Natural killer cell (primary cell): ENCODE results near the gene MUSK. TPM values are rescaled to one million over a fixed set of nuclear protein-coding genes. Genes with fewer than 3 reads are reported as not detected.

Experiments
- ATAC-seq, 3 donors: fragments of 150-1000 bp in 2 of 3; fragments of 200-7000 bp in 1 of 3; cut with Tn5 transposase; 1 replicate in 1 of 3; 2 replicates in 2 of 3; pipeline ENCODE4 v1.10.0; 2021; ENCODE audit warnings: mild to moderate bottlenecking in 2 of 3, moderate library complexity in 2 of 3
- DNase-seq, 2 donors: peaks; one replicate each; pipeline versions ENCODE4 v3.0.0 to v3.0.0-alpha.2; 2013 to 2021; ENCODE audit warnings: mixed read lengths in 1 of 2
- H3K27ac ChIP-seq: one replicate; pipeline ENCODE4 v1.5.1; 2013; ENCODE audit warnings: mild to moderate bottlenecking, low read length
- H3K27me3 ChIP-seq: one replicate; pipeline ENCODE4 v1.6.1; 2013; ENCODE audit warnings: low read length; ENCODE audit not compliant: control insufficient read depth, insufficient read depth
- H3K36me3 ChIP-seq: one replicate; pipeline ENCODE4 v1.6.1; 2013; ENCODE audit warnings: low read length; ENCODE audit not compliant: control insufficient read depth, insufficient read depth
- H3K4me1 ChIP-seq: one replicate; pipeline ENCODE4 v1.6.1; 2013; ENCODE audit warnings: low read length; ENCODE audit not compliant: control insufficient read depth, insufficient read depth
- H3K4me3 ChIP-seq: one replicate; pipeline ENCODE4 v1.5.1; 2013; ENCODE audit warnings: low read length
- H3K9me3 ChIP-seq: one replicate; pipeline ENCODE4 v1.6.1; 2013; ENCODE audit warnings: low read length; ENCODE audit not compliant: control insufficient read depth, insufficient read depth
- H3K27ac Mint-ChIP-seq, 2 donors: one replicate each; pipeline ENCODE4 v1.8.0; 2022; ENCODE audit warnings: mild to moderate bottlenecking in 2 of 2, mixed read lengths in 2 of 2, moderate library complexity in 1 of 2
- H3K27me3 Mint-ChIP-seq, 2 donors: one replicate each; pipeline ENCODE4 v1.8.0; 2022; ENCODE audit warnings: low read depth in 2 of 2, mixed read lengths in 2 of 2
- H3K36me3 Mint-ChIP-seq: one replicate; pipeline ENCODE4 v1.8.0; 2022; ENCODE audit warnings: mixed read lengths
- H3K4me1 Mint-ChIP-seq, 2 donors: one replicate each; pipeline ENCODE4 v1.8.0; 2022; ENCODE audit warnings: mixed read lengths in 2 of 2
- H3K4me3 Mint-ChIP-seq: one replicate; pipeline ENCODE4 v1.8.0; 2022; ENCODE audit warnings: mild to moderate bottlenecking, moderate library complexity, mixed read lengths
- H3K9me3 Mint-ChIP-seq, 2 donors: one replicate each; pipeline ENCODE4 v1.8.0; 2022; ENCODE audit warnings: mixed read lengths in 2 of 2
- WGBS: methylation state at CpG from one replicate; pipeline ENCODE4 v1.1.7; 2013; ENCODE audit warnings: missing lambda C conversion rate; ENCODE audit not compliant: insufficient coverage; 5-methylcytosine and 5-hydroxymethylcytosine counted together
- intact Hi-C: fragments of 100-400 bp; cut with micrococcal nuclease; formaldehyde crosslinking; loops from one replicate; pipeline ENCODE4 v1.14.2; 2022
- total RNA-seq, 4 donors: library from RNA; stranded (reverse); fragments of 120-200 nt in 1 of 4; gene quantifications; one replicate each; pipeline versions ENCODE4 v1.2.3 to v1.2.4, GENCODE V29; 2013 to 2022
- TF ChIP-seq, protein P1 (sequence below): fragments of 200-600 bp; IDR thresholded peaks from one replicate; pipeline ENCODE4 v1.8.0; 2022; ENCODE audit warnings: antibody characterized with exemption

MUSK gene
- total RNA-seq, 3 donors from 2014 or later (not counting 1 experiment from before 2014, with no cell fraction given): not detected

- DNase-seq (no peak), ATAC-seq (no peak)
- H3K4me3 ChIP-seq: no peak overlapping the region
- no peak overlapping the region for H3K27ac Mint-ChIP-seq
- no peak overlapping the region for H3K27ac ChIP-seq
- WGBS: 100% methylated on average over 1 of the region's 1 CpG
- TF ChIP-seq, protein P1, sequence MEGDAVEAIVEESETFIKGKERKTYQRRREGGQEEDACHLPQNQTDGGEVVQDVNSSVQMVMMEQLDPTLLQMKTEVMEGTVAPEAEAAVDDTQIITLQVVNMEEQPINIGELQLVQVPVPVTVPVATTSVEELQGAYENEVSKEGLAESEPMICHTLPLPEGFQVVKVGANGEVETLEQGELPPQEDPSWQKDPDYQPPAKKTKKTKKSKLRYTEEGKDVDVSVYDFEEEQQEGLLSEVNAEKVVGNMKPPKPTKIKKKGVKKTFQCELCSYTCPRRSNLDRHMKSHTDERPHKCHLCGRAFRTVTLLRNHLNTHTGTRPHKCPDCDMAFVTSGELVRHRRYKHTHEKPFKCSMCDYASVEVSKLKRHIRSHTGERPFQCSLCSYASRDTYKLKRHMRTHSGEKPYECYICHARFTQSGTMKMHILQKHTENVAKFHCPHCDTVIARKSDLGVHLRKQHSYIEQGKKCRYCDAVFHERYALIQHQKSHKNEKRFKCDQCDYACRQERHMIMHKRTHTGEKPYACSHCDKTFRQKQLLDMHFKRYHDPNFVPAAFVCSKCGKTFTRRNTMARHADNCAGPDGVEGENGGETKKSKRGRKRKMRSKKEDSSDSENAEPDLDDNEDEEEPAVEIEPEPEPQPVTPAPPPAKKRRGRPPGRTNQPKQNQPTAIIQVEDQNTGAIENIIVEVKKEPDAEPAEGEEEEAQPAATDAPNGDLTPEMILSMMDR: no peak
- peaks cover 7% of the 10 kb centered on the region for H3K36me3 Mint-ChIP-seq
- no peaks in the 10 kb centered on the region for H3K27me3 ChIP-seq
- no peaks in the 10 kb centered on the region for H3K36me3 ChIP-seq
- intact Hi-C loops: no loop called here
- no peaks in the 10 kb centered on the region for H3K27me3 Mint-ChIP-seq
- no peaks in the 10 kb centered on the region for H3K4me1 ChIP-seq
- no peaks in the 10 kb centered on the region for H3K9me3 ChIP-seq
- H3K4me1 Mint-ChIP-seq: peaks cover 0 to 6% of the 10 kb centered on the region in 2 donors
- peaks cover 3 to 9% of the 10 kb centered on the region in 2 donors for H3K9me3 Mint-ChIP-seq
- H3K4me3 Mint-ChIP-seq: no peak overlapping the region
These were observed 141.8 kb downstream of the MUSK start for GRCh38 chr9:110810262-110810976.

DNA sequence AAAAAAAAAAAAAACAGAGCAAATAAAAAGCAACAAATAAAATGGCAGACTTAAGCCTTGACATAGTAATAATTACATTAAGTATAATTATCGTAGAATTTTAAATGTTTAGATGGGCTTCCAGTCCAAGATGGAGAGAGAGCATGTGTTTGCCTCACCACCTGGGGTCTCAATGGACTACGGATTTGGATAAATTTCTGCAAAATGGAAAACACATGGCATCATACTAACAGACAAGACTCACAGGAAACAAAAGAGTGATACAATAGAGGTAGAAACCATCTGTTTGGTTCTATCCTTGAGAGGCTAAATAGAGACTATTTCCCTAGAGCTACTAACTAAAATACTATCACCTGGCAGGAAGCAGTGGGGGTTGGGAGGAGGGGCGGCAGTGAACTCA is 144.3 kb downstream of the MUSK start:
- 100% methylated on average over 2 of the region's 3 CpGs for WGBS
- H3K27me3 ChIP-seq: no peaks in the 10 kb centered on the region
- H3K9me3 ChIP-seq: no peaks in the 10 kb centered on the region
- H3K4me1 ChIP-seq: no peaks in the 10 kb centered on the region
- peaks cover 0 to 6% of the 10 kb centered on the region in 2 donors for H3K4me1 Mint-ChIP-seq
- H3K27me3 Mint-ChIP-seq: no peaks in the 10 kb centered on the region
- no peak overlapping the region for H3K27ac Mint-ChIP-seq
- H3K36me3 ChIP-seq: no peaks in the 10 kb centered on the region
- peaks cover 0 to 3% of the 10 kb centered on the region in 2 donors for H3K9me3 Mint-ChIP-seq
- no peak overlapping the region for H3K27ac ChIP-seq
- peaks cover 3% of the 10 kb centered on the region for H3K36me3 Mint-ChIP-seq
- TF ChIP-seq, protein P1: no peak
- no peak overlapping the region for H3K4me3 Mint-ChIP-seq
- no peak overlapping the region for H3K4me3 ChIP-seq
- DNase-seq (no peak), ATAC-seq (no peak)
- intact Hi-C loops: no loop called here

- WGBS: 100% methylated on average over 2 of the region's 2 CpGs
- H3K9me3 ChIP-seq: no peaks in the 10 kb centered on the region
- TF ChIP-seq, protein P1: no peak
- no peaks in the 10 kb centered on the region for H3K4me1 ChIP-seq
- no peak overlapping the region for H3K4me3 Mint-ChIP-seq
- ATAC-seq (no peak), DNase-seq (no peak)
- H3K27me3 Mint-ChIP-seq: no peaks in the 10 kb centered on the region
- no peak overlapping the region for H3K4me3 ChIP-seq
- H3K36me3 ChIP-seq: no peaks in the 10 kb centered on the region
- peaks cover 0 to 2% of the 10 kb centered on the region in 2 donors for H3K4me1 Mint-ChIP-seq
- no peaks in the 10 kb centered on the region for H3K27me3 ChIP-seq
- H3K27ac Mint-ChIP-seq: no peak overlapping the region
- H3K36me3 Mint-ChIP-seq: no peaks in the 10 kb centered on the region
- H3K27ac ChIP-seq: no peak overlapping the region
- intact Hi-C loops: no loop called here
- H3K9me3 Mint-ChIP-seq: peaks cover 0 to 3% of the 10 kb centered on the region in 2 donors
These were observed 145.6 kb downstream of the MUSK start for GRCh38 chr9:110814159-110814558.

DNA sequence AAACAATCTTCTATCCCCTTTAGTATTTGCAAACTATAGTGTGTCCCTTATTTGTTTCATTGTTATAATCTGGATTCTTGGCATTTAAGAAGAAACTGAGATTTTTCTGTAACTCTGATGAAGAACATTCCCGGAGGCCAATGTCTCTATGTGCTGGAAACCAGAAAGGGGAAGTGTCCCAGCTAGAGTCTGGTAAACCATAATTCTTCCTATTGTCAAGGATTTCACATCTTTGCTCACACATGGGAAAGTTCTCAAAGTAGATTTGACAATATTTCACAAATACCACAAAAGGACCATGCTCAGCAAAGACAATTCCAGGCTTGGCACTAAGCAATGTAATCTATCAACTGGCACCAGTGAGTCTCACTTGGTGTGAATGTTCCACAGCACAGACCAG is 146.8 kb downstream of the MUSK start:
- Mint-ChIP-seq H3K27ac (no peak overlapping the region), H3K4me3 (no peak overlapping the region), H3K36me3 (no peaks in the 10 kb centered on the region), H3K4me1 (no peaks in the 10 kb centered on the region), H3K9me3 (peaks cover 0 to 3% of the 10 kb centered on the region in 2 donors), H3K27me3 (no peaks in the 10 kb centered on the region)
- DNase-seq (no peak), ATAC-seq (no peak)
- Histone ChIP-seq H3K9me3 (no peaks in the 10 kb centered on the region), H3K4me1 (no peaks in the 10 kb centered on the region), H3K36me3 (no peaks in the 10 kb centered on the region), H3K27me3 (no peaks in the 10 kb centered on the region), H3K4me3 (no peak overlapping the region), H3K27ac (no peak overlapping the region)
- TF ChIP-seq, protein P1: no peak
- intact Hi-C loops: no loop called here
- WGBS: 7% methylated on average over 1 of the region's 1 CpG
